Kasumi-1 (cell line): ENCODE data around the gene COPRS.
A peak's percentile ranks its signal among the peaks of the same experiment; 100 is the strongest.

Experiments used
- DNase-seq, 2 experiments: peaks; one replicate each; lab custom pipeline; 2025; lab: John Stamatoyannopoulos, UW

The COPRS gene

GRCh38 chr17:31807846-31808245 is 51.2 kb downstream of the COPRS start:
- DNase-seq = no peak

- no peak for DNase-seq
Observed at GRCh38 chr17:31806921-31807320, 52.1 kb downstream of the COPRS start.

- no peak for DNase-seq
Observed at GRCh38 chr17:31803494-31804213, 55.4 kb downstream of the COPRS start.

GRCh38 chr17:31802502-31802901 is 56.5 kb downstream of the COPRS start:
- peak; percentile 33 to 35 for DNase-seq
